PC-9 (cell line): ENCODE data around the gene BARX1. TPM values are rescaled to one million over a fixed set of nuclear protein-coding genes. Genes with fewer than 3 reads are reported as not detected.

Experiments used
- BruUV-seq: library from RNA; stranded (reverse); fragments of 400-500 nt; replicated peaks from 2 replicates; lab custom pipeline; 2021; lab: Mats Ljungman, UMichigan
- CTCF ChIA-PET: fragments of 300-600 bp; sonication (Branson Sonifier 250); formaldehyde crosslinking; loops from one replicate; lab custom pipeline; 2022; ENCODE audit warnings: antibody characterized with exemption; lab: Charles Lee
- POLR2A ChIA-PET: fragments of 300-600 bp; sonication (Branson Sonifier 250); formaldehyde crosslinking; loops from one replicate; lab custom pipeline; 2022; ENCODE audit warnings: antibody characterized with exemption; ENCODE audit not compliant: unreplicated experiment; lab: Charles Lee
- DNase-seq, 2 experiments: peaks; one replicate each; pipeline versions ENCODE4 v3.0.0 to v3.0.0-alpha.2; 2015 to 2022; ENCODE audit warnings: mixed read lengths in 1 of 2
- H2AFZ ChIP-seq: fragments of 200-600 bp; sonication (generic); 2 replicates; pipeline ENCODE4 v1.8.1; 2017; ENCODE audit warnings: antibody characterized with exemption
- H3F3A ChIP-seq: fragments of 200-600 bp; sonication (generic); 2 replicates; pipeline ENCODE4 v1.8.1; 2017; ENCODE audit warnings: antibody characterized with exemption, mild to moderate bottlenecking, low read depth; ENCODE audit not compliant: insufficient read depth
- H3K27ac ChIP-seq: fragments of 200-600 bp; sonication (generic); 2 replicates; pipeline ENCODE4 v1.6.1; 2016; ENCODE audit warnings: mixed run types
- H3K27me3 ChIP-seq: fragments of 200-600 bp; sonication (generic); 2 replicates; pipeline ENCODE4 v1.6.1; 2016; ENCODE audit warnings: low read depth, mixed run types; ENCODE audit not compliant: insufficient read depth
- H3K36me3 ChIP-seq: fragments of 200-600 bp; sonication (generic); 2 replicates; pipeline ENCODE4 v1.6.1; 2016; ENCODE audit warnings: low read depth, mixed run types
- H3K4me1 ChIP-seq: fragments of 200-600 bp; sonication (generic); replicated peaks from 2 replicates; pipeline ENCODE4 v1.6.1; 2016; ENCODE audit warnings: mixed run types; ENCODE audit not compliant: insufficient read depth
- H3K4me2 ChIP-seq: fragments of 200-600 bp; sonication (generic); 2 replicates; pipeline ENCODE4 v1.6.1; 2017; ENCODE audit warnings: mixed run types
- H3K4me3 ChIP-seq: fragments of 200-600 bp; sonication (generic); 2 replicates; pipeline ENCODE4 v1.6.1; 2016; ENCODE audit warnings: mixed run types
- H3K79me2 ChIP-seq: fragments of 200-600 bp; sonication (generic); 2 replicates; pipeline ENCODE4 v1.6.1; 2017; ENCODE audit warnings: low read depth, mixed run types
- H3K9me2 ChIP-seq: fragments of 200-600 bp; sonication (generic); 2 replicates; pipeline ENCODE4 v1.8.1; 2017; ENCODE audit warnings: mild to moderate bottlenecking; ENCODE audit not compliant: insufficient read depth
- H3K9me3 ChIP-seq: fragments of 200-600 bp; sonication (generic); 2 replicates; pipeline ENCODE4 v1.8.1; 2016; ENCODE audit warnings: low read depth; ENCODE audit not compliant: insufficient read depth
- H4K20me1 ChIP-seq: fragments of 200-600 bp; sonication (generic); 2 replicates; pipeline ENCODE4 v1.8.1; 2017; ENCODE audit not compliant: insufficient read depth
- EZH2 ChIP-seq: fragments of 200-600 bp; sonication (generic); IDR thresholded peaks from 2 replicates; pipeline ENCODE4 v1.8.0; 2017; ENCODE audit warnings: antibody characterized with exemption, low read depth
- intact Hi-C: fragments of 100-400 bp; cut with micrococcal nuclease; formaldehyde crosslinking; loops from one replicate; pipeline ENCODE4 v1.10.0; 2022; ENCODE audit not compliant: unreplicated experiment
- total RNA-seq: library from RNA; stranded (reverse); gene quantifications from 2 replicates; pipeline ENCODE4 v1.2.3, GENCODE V29; 2021
- TF ChIP-seq, protein P1 (sequence below): fragments of 200-600 bp; sonication (generic); conservative IDR thresholded peaks from 2 replicates; pipeline ENCODE4 v1.6.1; 2017; ENCODE audit warnings: mixed run types, antibody characterized with exemption, mild to moderate bottlenecking, moderate library complexity

BARX1 gene
- total RNA-seq, 1 experiment from 2014 or later: not detected

DNA sequence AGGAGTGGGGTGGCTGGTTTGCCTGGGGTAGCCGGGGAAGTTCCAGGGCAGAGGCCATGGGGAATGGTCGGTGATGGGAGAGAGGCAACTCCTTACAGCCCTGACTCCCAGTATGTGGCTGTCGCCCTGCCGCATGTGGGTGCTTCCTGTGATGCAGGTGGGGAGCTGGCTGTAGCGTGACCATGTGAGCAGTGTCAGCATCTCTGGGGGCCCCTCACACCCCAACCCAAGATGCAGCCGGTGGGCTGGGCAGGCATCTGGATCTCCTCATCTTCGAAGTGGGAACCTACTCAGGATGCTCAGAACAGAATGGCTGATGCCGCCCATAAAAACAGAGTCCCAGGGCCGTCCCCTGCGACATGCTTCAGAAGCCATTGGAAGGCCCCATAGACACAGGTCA is 45.0 kb downstream of the BARX1 start:
- no peaks in the 10 kb centered on the region for H4K20me1 ChIP-seq
- H3K4me2 ChIP-seq: no peak overlapping the region
- H3K27me3 ChIP-seq: peaks cover 53% of the 10 kb centered on the region
- H2AFZ ChIP-seq: no peak overlapping the region
- no peaks in the 10 kb centered on the region for H3K36me3 ChIP-seq
- no peak for TF ChIP-seq EZH2
- TF ChIP-seq, protein P1, sequence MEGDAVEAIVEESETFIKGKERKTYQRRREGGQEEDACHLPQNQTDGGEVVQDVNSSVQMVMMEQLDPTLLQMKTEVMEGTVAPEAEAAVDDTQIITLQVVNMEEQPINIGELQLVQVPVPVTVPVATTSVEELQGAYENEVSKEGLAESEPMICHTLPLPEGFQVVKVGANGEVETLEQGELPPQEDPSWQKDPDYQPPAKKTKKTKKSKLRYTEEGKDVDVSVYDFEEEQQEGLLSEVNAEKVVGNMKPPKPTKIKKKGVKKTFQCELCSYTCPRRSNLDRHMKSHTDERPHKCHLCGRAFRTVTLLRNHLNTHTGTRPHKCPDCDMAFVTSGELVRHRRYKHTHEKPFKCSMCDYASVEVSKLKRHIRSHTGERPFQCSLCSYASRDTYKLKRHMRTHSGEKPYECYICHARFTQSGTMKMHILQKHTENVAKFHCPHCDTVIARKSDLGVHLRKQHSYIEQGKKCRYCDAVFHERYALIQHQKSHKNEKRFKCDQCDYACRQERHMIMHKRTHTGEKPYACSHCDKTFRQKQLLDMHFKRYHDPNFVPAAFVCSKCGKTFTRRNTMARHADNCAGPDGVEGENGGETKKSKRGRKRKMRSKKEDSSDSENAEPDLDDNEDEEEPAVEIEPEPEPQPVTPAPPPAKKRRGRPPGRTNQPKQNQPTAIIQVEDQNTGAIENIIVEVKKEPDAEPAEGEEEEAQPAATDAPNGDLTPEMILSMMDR: no peak
- no peak overlapping the region for H3K27ac ChIP-seq
- no peak for DNase-seq
- H3K9me3 ChIP-seq: no peaks in the 10 kb centered on the region
- no peaks in the 10 kb centered on the region for H3K9me2 ChIP-seq
- no peaks in the 10 kb centered on the region for H3F3A ChIP-seq
- H3K4me1 ChIP-seq: no peaks in the 10 kb centered on the region
- no peak overlapping the region for H3K4me3 ChIP-seq
- BruUV-seq: no TSS peak
- ChIA-PET CTCF (no interaction called here), POLR2A (no interaction called here)
- intact Hi-C loops: no loop called here
- H3K79me2 ChIP-seq: no peaks in the 10 kb centered on the region

DNA sequence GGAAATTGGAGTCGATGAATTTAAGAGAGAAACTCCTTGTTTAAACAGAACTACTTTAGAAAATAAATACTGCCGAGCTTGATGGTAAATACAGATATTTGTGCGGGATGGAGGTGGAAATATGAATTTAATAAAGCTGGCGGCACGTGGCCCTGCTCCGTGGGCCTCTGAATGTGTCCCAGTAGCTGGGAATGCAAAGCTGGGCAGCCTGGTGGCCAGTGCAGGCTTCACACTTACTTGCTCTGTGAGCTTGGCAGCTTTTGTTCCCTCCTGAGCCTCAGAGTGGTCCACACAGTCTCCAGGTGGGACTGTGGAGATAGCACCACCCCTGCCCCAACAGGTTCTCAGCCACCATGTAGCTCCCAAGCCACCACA is 45.9 kb downstream of the BARX1 start:
- H3K9me2 ChIP-seq: no peaks in the 10 kb centered on the region
- no peaks in the 10 kb centered on the region for H3K36me3 ChIP-seq
- no peak overlapping the region for H3K27ac ChIP-seq
- H3K4me1 ChIP-seq: no peaks in the 10 kb centered on the region
- no peaks in the 10 kb centered on the region for H3K79me2 ChIP-seq
- H2AFZ ChIP-seq: no peak overlapping the region
- TF ChIP-seq, protein P1: no peak
- TF ChIP-seq EZH2: no peak
- H3K9me3 ChIP-seq: no peaks in the 10 kb centered on the region
- no peak for DNase-seq
- H3K4me2 ChIP-seq: no peak overlapping the region
- POLR2A ChIA-PET: no interaction called here
- BruUV-seq: no TSS peak
- H4K20me1 ChIP-seq: no peaks in the 10 kb centered on the region
- H3F3A ChIP-seq: no peaks in the 10 kb centered on the region
- CTCF ChIA-PET: no interaction called here
- H3K27me3 ChIP-seq: peaks cover 53% of the 10 kb centered on the region
- intact Hi-C loops: no loop called here
- H3K4me3 ChIP-seq: no peak overlapping the region

- BruUV-seq: no TSS peak
- Histone ChIP-seq H3F3A (no peaks in the 10 kb centered on the region), H3K9me2 (no peaks in the 10 kb centered on the region), H3K36me3 (no peaks in the 10 kb centered on the region), H4K20me1 (no peaks in the 10 kb centered on the region), H3K4me1 (no peaks in the 10 kb centered on the region), H3K27me3 (peaks cover 55% of the 10 kb centered on the region), H3K79me2 (no peaks in the 10 kb centered on the region), H3K4me3 (no peak overlapping the region), H3K27ac (no peak overlapping the region), H3K9me3 (no peaks in the 10 kb centered on the region), H3K4me2 (no peak overlapping the region), H2AFZ (no peak overlapping the region)
- no peak for TF ChIP-seq EZH2
- TF ChIP-seq, protein P1: no peak
- no peak for DNase-seq
- CTCF ChIA-PET: no interaction called here
- intact Hi-C loops: no loop called here
- POLR2A ChIA-PET: no interaction called here
Observed at GRCh38 chr9:93908591-93909241, 46.4 kb downstream of the BARX1 start.
